ENCODE measurements around the gene ZNF678.

DNA sequence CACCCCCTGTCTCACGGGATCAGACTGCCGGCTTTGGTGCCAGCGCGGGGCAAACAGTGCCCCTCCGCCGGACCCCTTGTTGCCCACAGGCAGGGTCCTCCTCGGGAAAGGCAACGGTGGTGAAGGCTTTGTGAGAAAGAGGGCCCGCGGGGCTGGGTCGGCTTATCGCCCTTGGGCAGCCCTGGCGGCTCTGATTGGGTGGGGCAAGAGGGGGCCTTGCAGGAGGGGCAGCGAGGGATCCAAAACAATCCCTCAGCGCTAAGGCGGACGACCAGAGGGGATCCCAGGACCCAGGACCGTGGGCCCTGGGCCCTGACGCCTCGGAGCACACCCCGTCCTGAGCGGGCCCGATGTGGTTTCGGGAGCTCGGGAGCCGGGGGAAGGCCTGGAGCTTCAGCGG is 3.9 kb upstream of the ZNF678 start:
- no peak for TF ChIP-seq EZH2 (IDR thresholded peaks at IDR 0.05)
- no peak for TF ChIP-seq POLR2AphosphoS5 (IDR thresholded peaks at IDR 0.05; ENCODE audit: borderline replicate concordance, low read depth, low read length)

Measured in SK-N-MC (cell line).